HFF-Myc (cell line): ENCODE measurements around the gene FREM3.

ENCODE experiments used
- DNase-seq: peaks from one replicate; pipeline ENCODE4 v3.0.0-alpha.2; 2011; ENCODE audit warnings: low read depth; ENCODE audit errors: extremely low read depth
- H3K4me3 ChIP-seq: replicated peaks from 2 replicates; pipeline ENCODE4 v1.5.1; 2011; ENCODE audit warnings: low read depth, mild to moderate bottlenecking, control low read depth, low read length
- TF ChIP-seq, protein P1 (sequence below): IDR thresholded peaks from 2 replicates; pipeline ENCODE4 v1.5.1; 2012; ENCODE audit warnings: mild to moderate bottlenecking, low read depth, low read length, control low read depth; ENCODE audit errors: missing control alignments

Gene FREM3

DNA sequence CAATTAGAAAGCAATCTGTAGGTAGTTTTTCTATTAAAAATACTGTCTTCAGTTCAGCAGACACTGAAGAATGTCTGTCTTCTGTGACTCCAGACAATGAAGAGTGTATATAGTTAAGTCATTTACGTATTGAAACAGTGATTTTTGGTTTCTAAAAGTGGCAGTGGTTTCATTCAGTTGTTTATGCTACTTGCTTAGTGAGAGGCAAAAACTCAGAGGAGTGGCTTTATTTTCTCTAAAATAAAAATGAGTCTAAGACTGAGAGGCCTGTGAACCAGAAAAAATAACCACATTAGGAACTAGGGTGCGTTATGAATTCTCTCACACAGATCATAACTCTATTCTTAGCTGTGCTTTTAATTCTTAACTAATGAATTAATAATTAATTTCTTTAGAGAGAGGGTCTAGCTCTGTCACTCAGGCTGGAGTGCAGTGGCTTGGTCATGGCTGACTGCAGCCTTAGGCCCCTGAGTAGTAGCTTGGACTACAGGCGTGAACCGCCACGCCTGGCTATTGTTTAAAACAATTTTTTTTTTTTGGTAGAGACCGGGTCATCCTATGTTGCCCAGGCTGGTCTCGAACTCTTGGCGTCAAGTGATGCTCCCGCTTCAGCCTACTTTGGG, 31.4 kb downstream of the FREM3 start:
- no peak overlapping the region for H3K4me3 ChIP-seq
- TF ChIP-seq, protein P1, sequence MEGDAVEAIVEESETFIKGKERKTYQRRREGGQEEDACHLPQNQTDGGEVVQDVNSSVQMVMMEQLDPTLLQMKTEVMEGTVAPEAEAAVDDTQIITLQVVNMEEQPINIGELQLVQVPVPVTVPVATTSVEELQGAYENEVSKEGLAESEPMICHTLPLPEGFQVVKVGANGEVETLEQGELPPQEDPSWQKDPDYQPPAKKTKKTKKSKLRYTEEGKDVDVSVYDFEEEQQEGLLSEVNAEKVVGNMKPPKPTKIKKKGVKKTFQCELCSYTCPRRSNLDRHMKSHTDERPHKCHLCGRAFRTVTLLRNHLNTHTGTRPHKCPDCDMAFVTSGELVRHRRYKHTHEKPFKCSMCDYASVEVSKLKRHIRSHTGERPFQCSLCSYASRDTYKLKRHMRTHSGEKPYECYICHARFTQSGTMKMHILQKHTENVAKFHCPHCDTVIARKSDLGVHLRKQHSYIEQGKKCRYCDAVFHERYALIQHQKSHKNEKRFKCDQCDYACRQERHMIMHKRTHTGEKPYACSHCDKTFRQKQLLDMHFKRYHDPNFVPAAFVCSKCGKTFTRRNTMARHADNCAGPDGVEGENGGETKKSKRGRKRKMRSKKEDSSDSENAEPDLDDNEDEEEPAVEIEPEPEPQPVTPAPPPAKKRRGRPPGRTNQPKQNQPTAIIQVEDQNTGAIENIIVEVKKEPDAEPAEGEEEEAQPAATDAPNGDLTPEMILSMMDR: no peak
- DNase-seq: no peak

DNA sequence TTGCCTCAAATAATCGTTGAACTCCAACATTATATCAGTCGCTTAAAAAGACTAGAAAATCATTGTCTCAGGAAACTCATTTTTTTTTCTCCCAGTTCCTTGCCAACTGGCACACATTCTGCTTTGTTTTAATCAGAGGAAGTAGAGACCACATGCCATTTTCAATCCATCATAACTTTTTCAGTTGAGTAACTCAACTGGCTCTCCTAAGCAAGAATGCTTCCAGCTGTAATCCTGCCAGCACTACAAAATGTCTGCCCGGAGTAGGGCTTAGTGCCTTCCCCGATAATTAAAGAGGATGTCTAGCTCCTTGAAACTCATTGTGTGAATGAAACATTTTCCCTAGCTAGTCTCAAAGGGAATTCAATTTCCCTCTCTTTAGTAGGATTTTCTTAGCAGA, 33.0 kb downstream of the FREM3 start:
- TF ChIP-seq, protein P1: no peak
- H3K4me3 ChIP-seq: no peak overlapping the region
- no peak for DNase-seq

DNA sequence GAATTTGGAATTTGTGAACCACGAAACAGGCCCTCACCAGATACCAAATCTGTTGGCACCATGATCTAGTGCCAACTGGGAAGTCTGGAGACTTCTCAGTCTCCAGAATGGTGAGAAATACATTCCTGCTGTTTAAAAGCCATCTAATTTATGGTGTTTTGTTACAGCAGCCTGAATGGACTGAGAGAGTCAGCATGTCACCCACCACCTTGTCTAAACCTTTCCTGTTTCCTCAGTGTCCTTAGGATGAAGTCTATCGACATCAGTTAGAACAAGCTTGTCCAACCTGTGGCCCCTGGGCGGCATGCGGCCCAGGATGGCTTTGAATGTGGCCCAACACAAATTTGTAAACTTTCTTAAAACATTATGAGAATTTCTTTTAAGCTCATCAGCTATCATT, 42.1 kb downstream of the FREM3 start:
- TF ChIP-seq, protein P1: no peak
- no peak overlapping the region for H3K4me3 ChIP-seq
- DNase-seq: no peak

DNA sequence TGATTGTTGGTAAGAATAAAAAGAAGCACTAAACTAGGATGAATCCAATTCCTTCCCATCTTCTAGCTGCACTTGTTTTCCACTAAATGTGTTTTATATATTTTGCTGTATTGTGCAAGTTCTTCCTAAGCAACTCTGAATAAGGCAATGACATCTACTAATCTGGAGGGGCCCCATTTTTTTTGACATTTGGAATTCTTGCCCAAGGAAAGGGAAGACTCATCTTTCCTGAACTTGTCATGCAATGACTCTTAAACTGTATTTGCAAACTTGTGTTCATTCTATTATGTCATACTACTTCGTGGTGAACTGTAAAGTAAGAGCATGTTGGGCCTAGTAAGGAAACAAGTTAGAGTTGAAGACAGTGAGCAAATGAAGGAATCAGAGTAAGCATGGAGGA, 45.9 kb downstream of the FREM3 start:
- TF ChIP-seq, protein P1: no peak
- no peak overlapping the region for H3K4me3 ChIP-seq
- no peak for DNase-seq

DNA sequence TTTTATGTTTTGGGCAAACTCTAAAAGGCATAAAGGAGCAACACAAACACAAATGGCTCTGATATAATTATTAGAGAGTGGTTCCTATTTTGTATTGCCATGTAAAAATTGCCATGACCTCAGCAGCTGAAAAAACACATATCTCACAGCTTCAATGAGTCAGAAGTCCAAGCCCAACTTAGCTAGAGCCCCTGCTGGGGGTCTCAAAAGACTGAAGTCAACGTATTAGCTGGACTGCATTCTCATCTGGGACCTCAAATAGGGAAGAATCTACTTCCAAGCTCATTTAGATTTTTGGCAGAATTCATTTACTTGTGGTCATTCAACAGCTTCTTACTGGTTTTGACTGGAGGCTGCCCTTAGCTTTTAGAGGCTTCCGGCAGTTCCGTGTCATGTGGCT, 47.4 kb downstream of the FREM3 start:
- no peak overlapping the region for H3K4me3 ChIP-seq
- TF ChIP-seq, protein P1: no peak
- DNase-seq: no peak

DNA sequence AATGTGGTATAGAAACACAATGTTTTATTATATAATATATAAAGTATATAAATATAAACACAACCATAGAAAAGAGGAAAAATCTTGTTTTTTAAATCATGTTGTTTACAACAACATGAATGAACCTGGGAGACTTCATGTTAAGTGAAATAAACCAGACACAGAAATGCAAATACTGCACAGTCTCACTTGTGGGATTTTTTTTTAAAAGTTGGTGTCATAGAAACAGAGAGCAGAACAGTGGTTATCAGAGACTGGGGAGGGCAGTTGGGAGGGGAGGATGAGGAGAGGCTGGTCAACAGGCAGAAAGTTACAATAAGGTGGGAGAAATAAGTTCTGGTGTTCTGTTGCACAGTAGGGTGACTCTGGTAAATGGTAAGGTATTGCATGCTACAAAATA, 57.1 kb downstream of the FREM3 start:
- no peak for DNase-seq
- TF ChIP-seq, protein P1: no peak
- no peak overlapping the region for H3K4me3 ChIP-seq

DNA sequence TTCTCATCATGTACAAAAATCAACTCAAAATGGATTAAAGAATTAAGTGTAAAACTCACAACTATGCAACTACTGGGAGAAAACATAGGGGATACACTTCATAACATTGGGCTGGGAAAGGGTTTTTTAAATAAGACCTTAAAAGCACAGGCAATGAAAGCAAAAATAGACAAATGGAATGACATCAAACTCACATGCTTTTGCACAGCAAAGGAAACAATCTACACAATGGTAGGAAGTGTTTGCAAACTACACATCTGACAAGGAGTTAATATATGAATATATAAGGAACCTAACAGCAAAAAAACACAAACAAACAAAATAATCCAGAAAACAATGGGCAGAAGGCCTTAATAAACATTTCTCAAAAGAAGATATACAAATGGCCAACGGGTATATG, 57.9 kb downstream of the FREM3 start:
- TF ChIP-seq, protein P1: no peak
- no peak for DNase-seq
- H3K4me3 ChIP-seq: no peak overlapping the region
